Gastroesophageal sphincter (tissue), 3 donors: ENCODE data around the gene NPW.

ENCODE experiments used
- EP300 ChIP-seq: sonication (generic); formaldehyde crosslinking; IDR thresholded peaks from one replicate; pipeline ENCODE4 v1.6.1; 2017; ENCODE audit warnings: antibody characterized with exemption, mild to moderate bottlenecking
- POLR2A ChIP-seq, 2 donors: fragments of 450-650 bp; IDR thresholded peaks; one replicate each; pipeline ENCODE4 v1.6.1; 2017; ENCODE audit warnings: antibody characterized with exemption in 2 of 2, mild to moderate bottlenecking in 2 of 2, moderate library complexity in 1 of 2
- POLR2AphosphoS5 ChIP-seq: sonication (generic); formaldehyde crosslinking; IDR thresholded peaks from one replicate; pipeline ENCODE4 v1.6.1; 2017; ENCODE audit warnings: antibody characterized with exemption
- TF ChIP-seq, protein P1 (sequence below), 4 experiments: fragments of 200-600 bp in 2 of 4; fragments of 450-650 bp in 2 of 4; sonication (generic) in 1 of 4; IDR thresholded peaks; one replicate each; pipeline ENCODE4 v1.5.1; 2017 to 2019; ENCODE audit warnings: antibody characterized with exemption in 4 of 4, mild to moderate bottlenecking in 2 of 4, moderate library complexity in 2 of 4

DNA sequence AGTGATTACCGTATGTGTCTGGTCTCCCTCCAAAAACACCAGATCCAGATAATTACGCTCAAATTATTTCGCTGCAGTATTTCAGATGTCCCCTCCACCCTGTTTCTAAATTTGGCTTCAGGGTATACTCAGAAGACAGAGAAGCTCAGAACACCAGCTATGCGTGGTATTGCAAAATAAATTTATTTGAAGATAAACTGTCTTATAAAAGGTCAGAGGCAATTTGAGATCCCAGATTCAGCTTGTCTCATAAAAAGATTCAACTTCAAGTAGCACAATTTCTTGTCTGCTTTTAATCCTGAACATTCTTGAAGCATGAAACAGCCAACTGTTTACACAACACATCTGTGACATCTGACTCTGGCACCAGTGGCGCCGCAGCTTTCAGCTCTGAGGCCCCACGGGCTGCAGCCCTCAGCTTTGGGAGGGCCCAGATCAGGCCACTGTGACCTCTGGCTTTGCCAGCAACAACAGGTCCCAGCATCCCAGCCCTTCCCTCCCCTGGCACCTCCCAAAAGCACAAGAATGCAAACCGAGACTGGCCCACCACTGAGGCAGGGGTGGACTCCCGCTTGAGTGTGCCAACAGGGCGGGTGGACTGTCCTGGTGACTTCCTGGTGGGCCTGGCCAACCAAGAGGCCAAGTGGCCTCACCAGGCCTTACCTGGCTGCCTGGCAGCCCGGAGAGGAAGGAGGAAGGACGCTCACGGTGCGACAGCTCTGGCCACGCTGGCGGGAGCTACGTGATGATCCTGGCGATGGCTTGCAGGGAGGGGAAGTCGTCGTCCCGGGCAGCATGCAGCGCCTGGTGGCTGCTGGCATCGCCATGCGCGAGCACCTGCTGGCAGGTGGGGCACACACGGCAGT lies 21.9 kb upstream of the NPW start:
- TF ChIP-seq POLR2A (IDR thresholded peaks at IDR 0.05) = no peak
- TF ChIP-seq, protein P1, sequence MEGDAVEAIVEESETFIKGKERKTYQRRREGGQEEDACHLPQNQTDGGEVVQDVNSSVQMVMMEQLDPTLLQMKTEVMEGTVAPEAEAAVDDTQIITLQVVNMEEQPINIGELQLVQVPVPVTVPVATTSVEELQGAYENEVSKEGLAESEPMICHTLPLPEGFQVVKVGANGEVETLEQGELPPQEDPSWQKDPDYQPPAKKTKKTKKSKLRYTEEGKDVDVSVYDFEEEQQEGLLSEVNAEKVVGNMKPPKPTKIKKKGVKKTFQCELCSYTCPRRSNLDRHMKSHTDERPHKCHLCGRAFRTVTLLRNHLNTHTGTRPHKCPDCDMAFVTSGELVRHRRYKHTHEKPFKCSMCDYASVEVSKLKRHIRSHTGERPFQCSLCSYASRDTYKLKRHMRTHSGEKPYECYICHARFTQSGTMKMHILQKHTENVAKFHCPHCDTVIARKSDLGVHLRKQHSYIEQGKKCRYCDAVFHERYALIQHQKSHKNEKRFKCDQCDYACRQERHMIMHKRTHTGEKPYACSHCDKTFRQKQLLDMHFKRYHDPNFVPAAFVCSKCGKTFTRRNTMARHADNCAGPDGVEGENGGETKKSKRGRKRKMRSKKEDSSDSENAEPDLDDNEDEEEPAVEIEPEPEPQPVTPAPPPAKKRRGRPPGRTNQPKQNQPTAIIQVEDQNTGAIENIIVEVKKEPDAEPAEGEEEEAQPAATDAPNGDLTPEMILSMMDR (IDR thresholded peaks at IDR 0.05) = no peak
- no peak for TF ChIP-seq EP300
- no peak for TF ChIP-seq POLR2AphosphoS5
